GM10248 (cell line): ENCODE measurements around the gene XYLT1.

ENCODE experiments used
- CTCF ChIA-PET: fragments of 300-600 bp; sonication (Branson Sonifier 250); formaldehyde crosslinking; extraction: SDS; loops from one replicate; lab custom pipeline; 2021; ENCODE audit warnings: antibody characterized with exemption; lab: Yijun Ruan, JAX
- POLR2A ChIA-PET: fragments of 350-650 bp; sonication (Branson Sonifier 250); formaldehyde crosslinking; extraction: SDS; loops from one replicate; lab custom pipeline; 2020; ENCODE audit warnings: antibody characterized with exemption; lab: Yijun Ruan, JAX
- DNase-seq: peaks from one replicate; pipeline ENCODE4 v3.0.0; 2012; ENCODE audit errors: extremely low spot score
- CTCF ChIP-seq: IDR thresholded peaks from 2 replicates; pipeline ENCODE4 v1.5.1; 2012; ENCODE audit warnings: mild to moderate bottlenecking, low read depth; ENCODE audit errors: extremely low read depth, missing control alignments, control extremely low read depth

The XYLT1 gene

GRCh38 chr16:17327664-17328335 lies 143.0 kb downstream of the XYLT1 start:
- no peak for TF ChIP-seq CTCF
- ChIA-PET CTCF (interaction anchor here (0.7 to 1.8 kb wide), 2 partner anchors 14 to 26 kb away, joined by 3 to 7 read pairs; no protein-coding TSS in a partner anchor), POLR2A (no interaction called here)
- no peak for DNase-seq

DNA sequence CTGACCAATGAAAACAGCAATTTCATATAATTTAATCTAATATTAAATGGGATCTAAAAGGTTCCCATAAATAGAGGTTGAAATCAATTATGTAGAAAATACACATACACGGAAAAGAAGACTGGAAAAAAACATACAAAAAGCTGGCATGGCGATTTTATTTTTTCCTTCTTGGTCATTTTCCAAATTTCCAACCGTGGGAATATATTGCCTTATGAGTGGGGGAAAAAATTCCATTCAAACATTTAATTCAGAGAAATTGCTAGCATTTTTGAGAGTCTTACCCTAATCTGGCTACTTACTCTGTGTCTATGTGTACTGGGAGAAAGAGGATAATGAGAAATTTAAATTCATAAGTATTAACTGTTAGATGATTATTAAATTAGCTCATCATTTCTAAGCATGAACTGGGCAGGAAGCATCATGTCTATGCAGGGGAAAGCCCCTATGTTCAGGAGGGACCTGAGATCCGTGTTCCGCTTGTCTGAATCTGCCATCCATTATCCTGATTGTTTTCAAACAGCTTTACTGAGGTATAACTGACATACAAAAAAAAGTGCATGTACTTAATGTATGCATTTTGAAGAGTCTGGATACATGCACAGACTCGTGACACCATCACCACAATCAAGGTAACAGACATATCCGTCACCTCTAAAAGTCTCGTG lies 145.2 kb downstream of the XYLT1 start:
- no peak for TF ChIP-seq CTCF
- DNase-seq, result no peak
- CTCF ChIA-PET, result interaction anchor here (1.1 to 1.9 kb wide), 4 partner anchors 9 to 91 kb away, joined by 3 to 6 read pairs (median 4); no protein-coding TSS in a partner anchor
- POLR2A ChIA-PET, result no interaction called here

GRCh38 chr16:17324451-17324850 lies 146.3 kb downstream of the XYLT1 start:
- no peak for TF ChIP-seq CTCF
- ChIA-PET CTCF (interaction anchor here (1.0 to 2.1 kb wide), 6 partner anchors 8 to 92 kb away, joined by 3 to 9 read pairs (median 4); no protein-coding TSS in a partner anchor), POLR2A (interaction anchor here (0.6 kb wide), 1 partner anchor 156 kb away, joined by 4 read pairs; no protein-coding TSS in a partner anchor)
- DNase-seq, result no peak

GRCh38 chr16:17323171-17323570 lies 147.6 kb downstream of the XYLT1 start:
- no peak for TF ChIP-seq CTCF
- ChIA-PET CTCF (interaction anchor here (0.6 to 2.1 kb wide), 4 partner anchors 9 to 43 kb away, joined by 3 to 9 read pairs (median 4); no protein-coding TSS in a partner anchor), POLR2A (no interaction called here)
- DNase-seq, result no peak

DNA sequence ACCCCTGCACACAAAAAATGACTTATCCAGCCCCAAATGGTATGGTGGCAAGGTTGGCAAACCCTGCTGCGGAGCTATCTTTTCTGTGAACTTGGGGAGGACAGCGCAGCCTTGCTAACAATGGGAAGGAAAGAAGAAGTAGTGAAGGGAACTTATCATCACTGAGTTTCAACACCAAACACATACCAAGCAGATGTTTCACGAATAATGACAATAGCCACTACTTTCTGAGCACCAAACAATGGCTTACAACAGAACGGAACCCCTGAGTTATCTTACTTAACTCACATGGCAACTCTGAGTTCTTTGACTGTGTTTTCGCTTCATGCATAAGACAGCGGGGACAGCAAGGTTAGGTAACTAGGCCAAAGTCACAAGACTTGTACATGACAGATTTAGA lies 148.9 kb downstream of the XYLT1 start:
- ChIA-PET POLR2A (no interaction called here), CTCF (interaction anchor here (2.0 kb wide), 1 partner anchor 26 kb away, joined by 5 read pairs; no protein-coding TSS in a partner anchor)
- TF ChIP-seq CTCF, result no peak
- DNase-seq, result no peak

DNA sequence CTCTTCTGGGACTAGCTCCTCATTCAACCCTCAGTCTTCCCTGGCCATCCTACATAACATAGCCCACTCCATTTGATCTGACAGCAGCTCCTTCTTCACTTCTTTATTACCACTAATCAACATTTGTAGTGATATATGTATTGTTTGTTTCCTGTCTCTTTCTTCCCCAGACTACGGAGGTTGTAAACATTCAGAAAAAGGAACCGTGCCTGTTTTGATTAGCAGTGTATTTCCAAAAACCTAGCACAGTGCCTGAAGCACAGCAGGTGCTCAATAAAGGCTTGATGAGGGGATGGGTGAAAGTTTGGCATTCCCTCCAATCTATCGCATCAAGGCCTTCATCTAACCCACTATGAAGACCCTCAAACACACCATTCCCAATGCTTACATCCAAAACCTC lies 150.8 kb downstream of the XYLT1 start:
- TF ChIP-seq CTCF, result no peak
- POLR2A ChIA-PET, result no interaction called here
- CTCF ChIA-PET, result interaction anchor here (0.6 to 2.1 kb wide), 7 partner anchors 9 to 127 kb away, joined by 3 to 7 read pairs (median 3); no protein-coding TSS in a partner anchor
- DNase-seq, result no peak
